Lower leg skin (tissue), 3 donors: ENCODE measurements around the gene NRG3.

ENCODE experiments used
- POLR2A ChIP-seq, 2 donors: fragments of 450-650 bp; IDR thresholded peaks; one replicate each; pipeline ENCODE4 v1.6.1; 2016 to 2017; ENCODE audit warnings: antibody characterized with exemption in 2 of 2, mild to moderate bottlenecking in 1 of 2, moderate library complexity in 1 of 2
- TF ChIP-seq, protein P1 (sequence below), 3 donors: fragments of 450-650 bp; IDR thresholded peaks; one replicate each; pipeline ENCODE4 v1.5.1; 2016; ENCODE audit warnings: antibody characterized with exemption in 3 of 3, mild to moderate bottlenecking in 3 of 3, moderate library complexity in 2 of 3

DNA sequence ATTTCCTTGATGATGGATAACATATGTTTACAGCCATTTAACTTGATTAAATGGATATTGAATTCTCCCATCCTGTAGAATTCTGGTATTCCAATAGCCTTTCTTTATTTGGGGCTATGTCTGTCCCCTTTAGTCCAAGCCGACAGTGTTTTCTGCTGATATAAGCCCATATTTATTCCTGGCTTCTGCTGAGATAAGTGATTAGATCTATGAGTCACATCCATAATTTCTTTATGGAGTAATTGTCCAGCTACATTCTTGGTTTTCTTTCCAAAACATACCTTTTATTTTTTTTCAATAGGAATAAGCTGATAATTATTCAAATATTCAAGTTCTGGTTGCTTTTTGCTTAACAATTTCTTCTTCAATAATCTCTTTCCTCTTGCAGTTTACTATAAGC lies 106.7 kb downstream of the NRG3 start:
- no peak for TF ChIP-seq POLR2A (IDR thresholded peaks at IDR 0.05)
- TF ChIP-seq, protein P1, sequence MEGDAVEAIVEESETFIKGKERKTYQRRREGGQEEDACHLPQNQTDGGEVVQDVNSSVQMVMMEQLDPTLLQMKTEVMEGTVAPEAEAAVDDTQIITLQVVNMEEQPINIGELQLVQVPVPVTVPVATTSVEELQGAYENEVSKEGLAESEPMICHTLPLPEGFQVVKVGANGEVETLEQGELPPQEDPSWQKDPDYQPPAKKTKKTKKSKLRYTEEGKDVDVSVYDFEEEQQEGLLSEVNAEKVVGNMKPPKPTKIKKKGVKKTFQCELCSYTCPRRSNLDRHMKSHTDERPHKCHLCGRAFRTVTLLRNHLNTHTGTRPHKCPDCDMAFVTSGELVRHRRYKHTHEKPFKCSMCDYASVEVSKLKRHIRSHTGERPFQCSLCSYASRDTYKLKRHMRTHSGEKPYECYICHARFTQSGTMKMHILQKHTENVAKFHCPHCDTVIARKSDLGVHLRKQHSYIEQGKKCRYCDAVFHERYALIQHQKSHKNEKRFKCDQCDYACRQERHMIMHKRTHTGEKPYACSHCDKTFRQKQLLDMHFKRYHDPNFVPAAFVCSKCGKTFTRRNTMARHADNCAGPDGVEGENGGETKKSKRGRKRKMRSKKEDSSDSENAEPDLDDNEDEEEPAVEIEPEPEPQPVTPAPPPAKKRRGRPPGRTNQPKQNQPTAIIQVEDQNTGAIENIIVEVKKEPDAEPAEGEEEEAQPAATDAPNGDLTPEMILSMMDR (IDR thresholded peaks at IDR 0.05): no peak
